Progenitor cell of endocrine pancreas (in vitro differentiated cells): ENCODE results near the gene STXBP4. TPM values are rescaled to one million over a fixed set of nuclear protein-coding genes. Genes with fewer than 3 reads are reported as not detected.

Experiments
- DNase-seq: peaks from one replicate; pipeline ENCODE4 v3.0.0; 2021; ENCODE audit warnings: low spot score; ENCODE audit not compliant: unreplicated experiment
- H3K27ac Mint-ChIP-seq: 2 replicates; pipeline ENCODE4 v1.8.0; 2021; ENCODE audit warnings: mild to moderate bottlenecking, moderate library complexity, mixed read lengths
- H3K27me3 Mint-ChIP-seq: 2 replicates; pipeline ENCODE4 v1.8.0; 2021; ENCODE audit warnings: mixed read lengths
- H3K36me3 Mint-ChIP-seq: 2 replicates; pipeline ENCODE4 v1.8.0; 2022; ENCODE audit warnings: mixed read lengths; ENCODE audit not compliant: insufficient read depth
- H3K4me1 Mint-ChIP-seq: 2 replicates; pipeline ENCODE4 v1.8.0; 2021; ENCODE audit warnings: low read depth, mixed read lengths
- H3K4me3 Mint-ChIP-seq: 2 replicates; pipeline ENCODE4 v1.8.0; 2021; ENCODE audit warnings: low read depth, mild to moderate bottlenecking, moderate library complexity, mixed read lengths
- H3K9me3 Mint-ChIP-seq: 2 replicates; pipeline ENCODE4 v1.8.0; 2021; ENCODE audit warnings: low read depth, mixed read lengths
- total RNA-seq: library from RNA; stranded (reverse); gene quantifications from 2 replicates; pipeline ENCODE4 v1.2.1, GENCODE V29; 2021
- TF ChIP-seq, protein P1 (sequence below): fragments of 200-600 bp; sonication (generic); IDR thresholded peaks from one replicate; pipeline ENCODE4 v1.5.0; 2021; ENCODE audit warnings: antibody characterized with exemption, mild to moderate bottlenecking; ENCODE audit not compliant: unreplicated experiment

Gene STXBP4
- total RNA-seq, 1 donor from 2014 or later: 45.0 TPM

DNA sequence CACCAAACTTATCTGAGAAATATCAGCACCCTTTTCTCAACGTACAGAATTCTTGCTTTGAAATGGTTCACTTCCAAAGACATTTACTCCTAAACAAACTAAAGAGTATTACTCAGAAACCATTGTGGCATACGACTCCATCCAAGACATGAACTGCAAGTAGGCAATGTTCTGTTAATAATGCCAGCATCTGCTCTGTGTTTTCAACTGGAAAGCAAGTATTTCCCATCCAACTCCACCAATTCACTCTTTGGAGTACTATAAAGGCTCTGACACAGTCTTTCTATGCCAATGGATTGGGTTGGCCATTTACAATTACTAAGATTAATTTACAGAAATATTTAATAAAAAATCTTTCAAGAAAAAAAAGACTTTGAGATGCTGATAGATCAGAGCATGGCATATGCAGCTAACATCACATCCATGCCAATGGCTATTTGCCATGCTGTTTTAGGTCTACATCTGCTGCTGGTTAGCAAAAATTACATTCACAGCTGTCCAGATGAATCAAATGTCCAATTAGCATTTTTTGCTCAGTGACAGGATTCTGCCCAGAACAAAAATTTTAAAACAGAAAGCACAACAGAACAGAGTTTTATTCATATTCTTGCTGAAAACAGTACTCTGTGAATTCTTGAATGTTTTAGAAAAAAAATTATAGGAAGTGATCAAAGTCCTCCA is 230.3 kb downstream of the STXBP4 start:
- Mint-ChIP-seq H3K9me3 (peaks cover 6% of the 10 kb centered on the region), H3K27me3 (peaks cover 3% of the 10 kb centered on the region), H3K36me3 (peaks cover 5% of the 10 kb centered on the region), H3K4me3 (no peak overlapping the region), H3K27ac (no peak overlapping the region), H3K4me1 (no peaks in the 10 kb centered on the region)
- TF ChIP-seq, protein P1, sequence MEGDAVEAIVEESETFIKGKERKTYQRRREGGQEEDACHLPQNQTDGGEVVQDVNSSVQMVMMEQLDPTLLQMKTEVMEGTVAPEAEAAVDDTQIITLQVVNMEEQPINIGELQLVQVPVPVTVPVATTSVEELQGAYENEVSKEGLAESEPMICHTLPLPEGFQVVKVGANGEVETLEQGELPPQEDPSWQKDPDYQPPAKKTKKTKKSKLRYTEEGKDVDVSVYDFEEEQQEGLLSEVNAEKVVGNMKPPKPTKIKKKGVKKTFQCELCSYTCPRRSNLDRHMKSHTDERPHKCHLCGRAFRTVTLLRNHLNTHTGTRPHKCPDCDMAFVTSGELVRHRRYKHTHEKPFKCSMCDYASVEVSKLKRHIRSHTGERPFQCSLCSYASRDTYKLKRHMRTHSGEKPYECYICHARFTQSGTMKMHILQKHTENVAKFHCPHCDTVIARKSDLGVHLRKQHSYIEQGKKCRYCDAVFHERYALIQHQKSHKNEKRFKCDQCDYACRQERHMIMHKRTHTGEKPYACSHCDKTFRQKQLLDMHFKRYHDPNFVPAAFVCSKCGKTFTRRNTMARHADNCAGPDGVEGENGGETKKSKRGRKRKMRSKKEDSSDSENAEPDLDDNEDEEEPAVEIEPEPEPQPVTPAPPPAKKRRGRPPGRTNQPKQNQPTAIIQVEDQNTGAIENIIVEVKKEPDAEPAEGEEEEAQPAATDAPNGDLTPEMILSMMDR: no peak
- no peak for DNase-seq

DNA sequence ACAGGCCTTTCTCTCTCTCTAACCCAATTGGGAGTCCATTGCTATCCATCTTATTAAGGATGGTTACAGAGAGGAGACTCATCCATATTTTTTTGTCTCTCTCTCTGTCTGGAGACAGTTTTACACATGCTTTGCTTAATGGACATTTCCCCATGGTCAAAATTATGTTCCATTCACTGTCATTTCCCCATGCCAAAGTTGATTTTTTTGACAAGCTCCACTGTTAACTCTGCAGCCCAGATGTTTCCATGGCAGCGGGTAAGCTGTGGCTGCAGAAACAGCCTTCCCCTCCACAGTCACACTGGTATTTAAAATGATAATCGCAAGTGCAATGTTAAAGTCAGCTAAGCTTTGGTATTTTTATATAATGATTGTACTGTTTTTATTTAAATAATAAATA is 232.3 kb downstream of the STXBP4 start:
- no peak for DNase-seq
- no peaks in the 10 kb centered on the region for H3K4me1 Mint-ChIP-seq
- TF ChIP-seq, protein P1: no peak
- no peak overlapping the region for H3K4me3 Mint-ChIP-seq
- peaks cover 8% of the 10 kb centered on the region for H3K36me3 Mint-ChIP-seq
- H3K27ac Mint-ChIP-seq: no peak overlapping the region
- peaks cover 15% of the 10 kb centered on the region for H3K9me3 Mint-ChIP-seq
- H3K27me3 Mint-ChIP-seq: peaks cover 3% of the 10 kb centered on the region

DNA sequence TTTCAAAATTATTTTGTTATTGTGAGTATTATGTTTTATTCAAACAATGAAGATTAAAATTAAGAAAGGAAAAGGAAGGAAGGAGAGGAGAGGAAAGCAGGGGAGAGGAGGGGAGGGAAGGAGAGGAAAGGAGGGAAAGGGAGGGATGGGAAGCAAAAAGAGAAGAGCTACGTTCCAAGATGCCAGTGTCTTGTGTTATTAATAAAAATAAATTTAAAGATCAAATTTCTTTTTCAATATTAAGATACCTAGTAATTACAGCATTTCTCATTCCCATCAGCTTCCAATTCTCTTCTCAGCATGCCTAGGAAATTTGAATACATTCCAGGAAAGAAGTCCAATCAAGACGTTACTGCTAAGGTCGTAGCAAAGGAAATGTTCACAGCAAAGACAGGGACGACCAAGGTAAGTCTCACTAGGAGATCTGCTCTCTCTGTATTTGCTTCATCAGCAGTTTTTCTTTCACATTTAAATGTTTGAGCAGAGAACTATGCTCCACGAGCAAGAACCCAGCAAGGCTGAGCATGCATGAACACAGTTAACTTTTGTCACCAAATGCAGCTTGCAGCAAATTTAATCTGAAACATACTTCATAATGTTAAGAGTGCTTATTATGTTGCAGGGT is 232.9 kb downstream of the STXBP4 start:
- peaks cover 3% of the 10 kb centered on the region for H3K27me3 Mint-ChIP-seq
- H3K27ac Mint-ChIP-seq: no peak overlapping the region
- H3K36me3 Mint-ChIP-seq: peaks cover 8% of the 10 kb centered on the region
- no peak for DNase-seq
- H3K9me3 Mint-ChIP-seq: peaks cover 15% of the 10 kb centered on the region
- no peak overlapping the region for H3K4me3 Mint-ChIP-seq
- H3K4me1 Mint-ChIP-seq: no peaks in the 10 kb centered on the region
- TF ChIP-seq, protein P1: no peak

DNA sequence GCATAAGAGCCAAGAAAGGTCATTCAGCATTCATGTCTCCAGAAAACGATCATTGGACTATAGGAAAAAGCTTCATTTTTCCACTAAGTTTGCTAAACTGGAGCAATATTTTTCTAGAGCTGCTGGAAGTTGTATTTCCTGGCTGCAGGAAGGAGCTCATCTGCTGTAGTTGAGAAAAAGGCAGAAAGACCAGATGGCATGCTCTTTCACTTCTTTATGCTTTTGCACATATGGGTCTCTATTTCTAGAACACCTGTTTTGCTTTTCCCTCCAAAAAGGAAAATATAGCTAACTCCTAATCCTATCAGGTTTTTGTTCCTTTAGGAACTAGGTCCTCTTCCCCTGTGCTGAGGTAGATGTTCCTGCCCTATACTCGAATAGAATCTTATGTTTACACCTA is 234.3 kb downstream of the STXBP4 start:
- peaks cover 8% of the 10 kb centered on the region for H3K36me3 Mint-ChIP-seq
- H3K9me3 Mint-ChIP-seq: peaks cover 15% of the 10 kb centered on the region
- TF ChIP-seq, protein P1: no peak
- no peak for DNase-seq
- no peak overlapping the region for H3K4me3 Mint-ChIP-seq
- peaks cover 3% of the 10 kb centered on the region for H3K27me3 Mint-ChIP-seq
- no peak overlapping the region for H3K27ac Mint-ChIP-seq
- no peaks in the 10 kb centered on the region for H3K4me1 Mint-ChIP-seq

DNA sequence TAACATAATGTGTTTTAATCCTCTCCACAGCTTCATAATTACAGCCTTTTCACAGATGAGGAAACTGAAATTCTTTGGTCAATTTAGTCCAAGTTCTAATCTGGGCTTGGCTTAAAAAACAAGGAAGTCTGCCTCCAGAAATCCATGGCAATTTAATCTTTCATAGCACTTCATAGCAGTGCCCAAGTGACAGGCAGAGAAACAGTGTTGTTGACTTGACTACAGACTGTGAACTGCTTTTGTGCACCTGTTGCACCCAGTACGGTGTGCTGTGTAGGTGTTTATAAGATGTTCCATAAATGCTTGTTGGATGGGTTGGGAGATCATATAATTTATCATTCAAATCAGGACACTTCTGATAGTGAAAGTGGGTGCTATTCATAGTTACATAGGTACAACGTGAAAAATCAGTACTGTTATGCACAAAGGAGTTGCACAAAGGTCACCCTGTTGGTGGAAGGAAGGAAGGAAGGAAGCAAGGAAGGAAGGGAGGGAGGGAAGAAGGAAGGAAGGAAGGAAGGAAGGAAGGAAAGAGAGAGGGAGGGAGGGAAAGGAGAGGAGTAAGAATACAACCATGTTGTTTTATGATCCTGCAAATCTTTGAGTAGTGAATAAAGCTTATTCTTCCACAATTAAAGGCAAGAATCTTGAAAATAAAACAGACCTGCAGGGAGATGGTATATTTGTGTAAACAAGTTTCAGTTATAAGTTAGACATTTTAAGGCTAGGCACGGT is 239.7 kb downstream of the STXBP4 start:
- DNase-seq: no peak
- Mint-ChIP-seq H3K4me3 (no peak overlapping the region), H3K27ac (no peak overlapping the region), H3K36me3 (peaks cover 7% of the 10 kb centered on the region), H3K27me3 (no peaks in the 10 kb centered on the region), H3K4me1 (no peaks in the 10 kb centered on the region), H3K9me3 (peaks cover 11% of the 10 kb centered on the region)
- TF ChIP-seq, protein P1: no peak
